GM10266 (cell line): ENCODE data around the gene MKRN2.
"Not testable (repeated sequence)": the region's sequence is repeated elsewhere in the genome, so short reads cannot be mapped to it uniquely, and the experiment has no call there.

Source experiments
- DNase-seq: peaks from one replicate; pipeline ENCODE4 v3.0.0; 2012; ENCODE audit errors: extremely low spot score
- CTCF ChIP-seq: IDR thresholded peaks from 2 replicates; pipeline ENCODE4 v1.5.1; 2012; ENCODE audit warnings: mild to moderate bottlenecking, low read depth; ENCODE audit not compliant: control insufficient read depth, insufficient read depth; ENCODE audit errors: missing control alignments

MKRN2 gene

GRCh38 chr3:12628813-12629212 is 71.9 kb downstream of the MKRN2 start:
- no peak for TF ChIP-seq CTCF
- no peak for DNase-seq

GRCh38 chr3:12629560-12629959 is 72.7 kb downstream of the MKRN2 start:
- TF ChIP-seq CTCF, result no peak
- no peak for DNase-seq

- TF ChIP-seq CTCF, result no peak
- DNase-seq, result no peak
Measured at GRCh38 chr3:12630292-12630691, 73.4 kb downstream of the MKRN2 start.

DNA sequence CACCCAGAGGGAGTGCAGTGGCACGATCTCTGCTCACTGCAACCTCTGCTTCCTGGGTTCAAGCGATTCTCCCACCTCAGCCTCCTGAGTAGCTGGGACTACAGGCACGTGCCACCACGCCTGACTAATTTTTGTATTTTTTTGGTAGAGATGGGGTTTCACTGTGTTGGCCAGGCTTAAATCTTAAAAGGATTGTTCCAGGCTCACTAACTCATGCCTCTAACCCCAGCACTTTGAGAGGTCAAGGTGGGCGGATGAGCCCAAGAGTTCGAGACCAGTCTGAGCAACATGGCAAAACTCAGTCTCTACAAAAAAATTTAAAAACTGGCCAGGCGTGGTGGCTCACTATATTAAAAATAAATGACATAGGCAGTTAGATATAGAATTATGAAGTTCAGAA is 74.0 kb downstream of the MKRN2 start:
- not testable (repeated sequence) for DNase-seq

- no peak for TF ChIP-seq CTCF
- no peak for DNase-seq
Measured at GRCh38 chr3:12632523-12632922, 75.6 kb downstream of the MKRN2 start.

DNA sequence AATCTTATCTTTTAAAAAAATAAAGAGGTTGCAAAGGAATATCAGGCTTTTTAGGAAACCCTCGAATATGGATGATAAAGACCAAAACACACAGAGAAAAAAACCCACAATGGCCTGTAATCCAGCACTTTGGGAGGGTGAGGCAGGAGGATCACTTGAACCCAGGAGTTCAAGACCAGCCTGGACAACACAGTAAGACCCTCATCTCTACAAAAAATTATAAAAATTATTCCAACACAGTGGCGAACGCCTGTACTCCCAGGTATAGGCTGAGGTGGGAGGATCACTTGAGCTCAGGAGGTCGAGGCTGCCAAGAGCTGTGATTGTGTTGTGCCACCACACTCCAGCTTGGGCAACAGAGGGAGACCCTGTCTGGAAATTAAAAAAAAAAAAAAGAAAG is 76.2 kb downstream of the MKRN2 start:
- no peak for DNase-seq
- TF ChIP-seq CTCF, result no peak
